CD8-positive, alpha-beta memory T cell (primary cell): Measurements from ENCODE around the gene CIPC. TPM values are rescaled to one million over a fixed set of nuclear protein-coding genes. Genes with fewer than 3 reads are reported as not detected.

ENCODE experiments used
- CTCF ChIA-PET: fragments of 350-600 bp; sonication (Branson Sonifier 250); formaldehyde crosslinking; loops from one replicate; lab custom pipeline; 2021; ENCODE audit warnings: antibody characterized with exemption; lab: Charles Lee
- POLR2A ChIA-PET: fragments of 350-600 bp; sonication (Branson Sonifier 250); formaldehyde crosslinking; loops from one replicate; lab custom pipeline; 2021; ENCODE audit warnings: antibody characterized with exemption; lab: Charles Lee
- DNase-seq, 5 donors: peaks; one replicate each; pipeline versions ENCODE4 v3.0.0 to v3.0.0-alpha.2; 2020 to 2022; ENCODE audit warnings: mixed read lengths in 1 of 5
- H3K27ac ChIP-seq: one replicate; pipeline ENCODE4 v1.7.0; 2013; ENCODE audit warnings: low read depth, mild to moderate bottlenecking, low read length, moderate library complexity
- H3K27me3 ChIP-seq: 2 replicates; pipeline ENCODE4 v1.7.0; 2013; ENCODE audit warnings: low read length, mild to moderate bottlenecking; ENCODE audit not compliant: insufficient read depth, poor library complexity, severe bottlenecking
- H3K36me3 ChIP-seq: 2 replicates; pipeline ENCODE4 v1.7.0; 2013; ENCODE audit warnings: mild to moderate bottlenecking, low read length, moderate library complexity; ENCODE audit not compliant: insufficient read depth
- H3K4me1 ChIP-seq: 2 replicates; pipeline ENCODE4 v1.7.0; 2013; ENCODE audit warnings: mild to moderate bottlenecking, low read length, moderate library complexity; ENCODE audit not compliant: insufficient read depth
- H3K4me3 ChIP-seq: 2 replicates; pipeline ENCODE4 v1.7.0; 2013; ENCODE audit warnings: mild to moderate bottlenecking, low read length
- H3K9me3 ChIP-seq: 2 replicates; pipeline ENCODE4 v1.7.0; 2013; ENCODE audit warnings: mild to moderate bottlenecking, low read length
- H3K27ac Mint-ChIP-seq, 8 donors: one replicate each; pipeline ENCODE4 v1.8.0; 2020 to 2021; ENCODE audit warnings: mixed read lengths in 8 of 8, mild to moderate bottlenecking in 6 of 8, inconsistent platforms in 3 of 8, moderate library complexity in 3 of 8
- H3K27me3 Mint-ChIP-seq, 2 donors: one replicate each; pipeline ENCODE4 v1.8.0; 2020 to 2021; ENCODE audit warnings: mixed read lengths in 2 of 2, mild to moderate bottlenecking in 1 of 2, moderate library complexity in 1 of 2
- H3K36me3 Mint-ChIP-seq, 3 donors: one replicate each; pipeline ENCODE4 v1.8.0; 2020 to 2021; ENCODE audit warnings: mixed read lengths in 3 of 3, inconsistent platforms in 1 of 3, mild to moderate bottlenecking in 1 of 3
- H3K4me1 Mint-ChIP-seq, 3 donors: one replicate each; pipeline ENCODE4 v1.8.0; 2020 to 2021; ENCODE audit warnings: mixed read lengths in 3 of 3, inconsistent platforms in 1 of 3, mild to moderate bottlenecking in 1 of 3
- H3K4me3 Mint-ChIP-seq, 7 donors: one replicate each; pipeline ENCODE4 v1.8.0; 2020 to 2021; ENCODE audit warnings: mixed read lengths in 7 of 7, mild to moderate bottlenecking in 6 of 7, moderate library complexity in 4 of 7, inconsistent platforms in 2 of 7
- H3K9me3 Mint-ChIP-seq, 5 donors: one replicate each; pipeline ENCODE4 v1.8.0; 2020 to 2022; ENCODE audit warnings: mixed read lengths in 5 of 5, mild to moderate bottlenecking in 3 of 5, moderate library complexity in 2 of 5, inconsistent platforms in 1 of 5
- polyA plus RNA-seq: library from polyadenylated mRNA; unstranded; fragments of 300-500 nt; fragmentation: Illumina TruSeq; gene quantifications from one replicate; pipeline ENCODE4 v1.2.3, GENCODE V29; 2021
- total RNA-seq, 2 experiments: library from RNA; stranded (reverse); gene quantifications; one replicate each; pipeline ENCODE4 v1.2.3, GENCODE V29; 2021

The CIPC gene
- total and polyA plus RNA-seq, 3 experiments from 2014 or later: 6.2 to 12.7 (median 10.5) TPM

- Mint-ChIP-seq H3K36me3 (no peaks in the 10 kb centered on the region), H3K4me1 (peaks cover 13 to 29% (median 25%) of the 10 kb centered on the region in 3 donors), H3K27me3 (peaks cover 69 to 83% of the 10 kb centered on the region in 2 donors), H3K27ac (peak within 1 kb of the TSS in 2 of 8 donors; percentile 17 to 50), H3K9me3 (peaks cover 0 to 2% (median 0%) of the 10 kb centered on the region in 5 donors), H3K4me3 (peak within 1 kb of the TSS in 5 of 7 donors; percentile 57 to 71 (median 67))
- no peak for DNase-seq
- POLR2A ChIA-PET: interaction anchor here (0.5 kb wide), 1 partner anchor 65 kb away, joined by 3 read pairs; no protein-coding TSS in a partner anchor
- Histone ChIP-seq H3K4me3 (no peak within 1 kb of the TSS), H3K9me3 (no peaks in the 10 kb centered on the region), H3K4me1 (no peaks in the 10 kb centered on the region), H3K36me3 (no peaks in the 10 kb centered on the region), H3K27ac (no peak within 1 kb of the TSS), H3K27me3 (peaks cover 30% of the 10 kb centered on the region)
- CTCF ChIA-PET: interaction anchor here (1.0 to 1.1 kb wide), 2 partner anchors 10 to 175 kb away, joined by 3 to 4 read pairs; no protein-coding TSS in a partner anchor
These were observed 43.4 kb downstream of the CIPC start, which contains the start of gene ZDHHC22 for GRCh38 chr14:77141214-77142004. Gene ZDHHC22 (minus strand): TSS chr14:77141791. CDS start chr14:77139738, 2,053 bp downstream.

GRCh38 chr14:77142005-77142800, 44.1 kb downstream of the CIPC start:
- Histone ChIP-seq H3K36me3 (no peaks in the 10 kb centered on the region), H3K27ac (no peak overlapping the region), H3K4me3 (no peak overlapping the region), H3K27me3 (peaks cover 30% of the 10 kb centered on the region), H3K9me3 (no peaks in the 10 kb centered on the region), H3K4me1 (no peaks in the 10 kb centered on the region)
- ChIA-PET POLR2A (no interaction called here), CTCF (interaction anchor here (1.0 to 1.1 kb wide), 2 partner anchors 9 to 174 kb away, joined by 3 to 4 read pairs; no protein-coding TSS in a partner anchor)
- H3K9me3 Mint-ChIP-seq: peaks cover 0 to 2% (median 0%) of the 10 kb centered on the region in 5 donors
- H3K4me3 Mint-ChIP-seq: peak overlapping the region in 5 of 7 donors; percentile 44 to 71 (median 62)
- H3K27me3 Mint-ChIP-seq: peaks cover 72 to 83% of the 10 kb centered on the region in 2 donors
- no peaks in the 10 kb centered on the region for H3K36me3 Mint-ChIP-seq
- H3K27ac Mint-ChIP-seq: peak overlapping the region in 2 of 8 donors; percentile 17 to 50
- peaks cover 13 to 29% (median 25%) of the 10 kb centered on the region in 3 donors for H3K4me1 Mint-ChIP-seq
- no peak for DNase-seq

DNA sequence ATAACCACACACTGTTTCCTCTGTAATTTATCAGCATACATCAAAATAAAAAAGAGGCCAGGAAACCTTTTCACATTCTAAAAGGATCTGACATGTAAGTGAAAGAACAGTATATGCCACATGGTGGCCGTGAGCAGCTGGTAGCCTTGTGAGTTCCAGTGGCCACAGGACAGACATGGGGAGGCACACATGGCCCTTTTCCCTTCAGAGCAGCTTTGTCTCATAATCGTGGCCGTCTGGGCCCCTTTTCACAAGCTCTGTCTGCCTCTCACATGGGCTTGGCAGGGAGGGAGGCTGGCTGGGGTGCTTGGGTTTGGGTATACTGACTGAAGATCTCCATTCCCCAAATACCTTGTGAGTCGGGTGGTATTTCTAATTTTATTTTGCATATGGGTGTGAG, 45.0 kb downstream of the CIPC start:
- H3K9me3 ChIP-seq: no peaks in the 10 kb centered on the region
- Mint-ChIP-seq H3K4me1 (peaks cover 13 to 29% (median 25%) of the 10 kb centered on the region in 3 donors), H3K27me3 (peaks cover 64 to 77% of the 10 kb centered on the region in 2 donors), H3K36me3 (no peaks in the 10 kb centered on the region), H3K27ac (no peak overlapping the region), H3K4me3 (no peak overlapping the region), H3K9me3 (peaks cover 0 to 2% (median 0%) of the 10 kb centered on the region in 5 donors)
- ChIA-PET CTCF (interaction anchor here (1.1 kb wide), 1 partner anchor 8 kb away, joined by 4 read pairs; no protein-coding TSS in a partner anchor), POLR2A (no interaction called here)
- no peak overlapping the region for H3K4me3 ChIP-seq
- no peak for DNase-seq
- no peaks in the 10 kb centered on the region for H3K36me3 ChIP-seq
- no peaks in the 10 kb centered on the region for H3K4me1 ChIP-seq
- no peak overlapping the region for H3K27ac ChIP-seq
- H3K27me3 ChIP-seq: peaks cover 30% of the 10 kb centered on the region

GRCh38 chr14:77144412-77145115, 46.5 kb downstream of the CIPC start:
- no peak for DNase-seq
- H3K9me3 ChIP-seq: no peaks in the 10 kb centered on the region
- H3K4me3 Mint-ChIP-seq: no peak overlapping the region
- no peak overlapping the region for H3K27ac Mint-ChIP-seq
- H3K36me3 Mint-ChIP-seq: no peaks in the 10 kb centered on the region
- no peaks in the 10 kb centered on the region for H3K4me1 ChIP-seq
- POLR2A ChIA-PET: no interaction called here
- no peak overlapping the region for H3K4me3 ChIP-seq
- no peaks in the 10 kb centered on the region for H3K36me3 ChIP-seq
- peaks cover 51 to 73% of the 10 kb centered on the region in 2 donors for H3K27me3 Mint-ChIP-seq
- CTCF ChIA-PET: no interaction called here
- peaks cover 19% of the 10 kb centered on the region for H3K27me3 ChIP-seq
- H3K4me1 Mint-ChIP-seq: peaks cover 7 to 19% (median 14%) of the 10 kb centered on the region in 3 donors
- H3K9me3 Mint-ChIP-seq: no peaks in the 10 kb centered on the region
- H3K27ac ChIP-seq: no peak overlapping the region

GRCh38 chr14:77145975-77146740, 48.1 kb downstream of the CIPC start:
- Histone ChIP-seq H3K4me3 (no peak overlapping the region), H3K4me1 (no peaks in the 10 kb centered on the region), H3K27ac (no peak overlapping the region), H3K36me3 (no peaks in the 10 kb centered on the region), H3K27me3 (peaks cover 11% of the 10 kb centered on the region), H3K9me3 (no peaks in the 10 kb centered on the region)
- ChIA-PET CTCF (no interaction called here), POLR2A (no interaction called here)
- H3K4me3 Mint-ChIP-seq: no peak overlapping the region
- peaks cover 4 to 6% (median 6%) of the 10 kb centered on the region in 3 donors for H3K4me1 Mint-ChIP-seq
- H3K9me3 Mint-ChIP-seq: no peaks in the 10 kb centered on the region
- peaks cover 41 to 63% of the 10 kb centered on the region in 2 donors for H3K27me3 Mint-ChIP-seq
- no peak overlapping the region for H3K27ac Mint-ChIP-seq
- H3K36me3 Mint-ChIP-seq: no peaks in the 10 kb centered on the region
- DNase-seq: no peak

DNA sequence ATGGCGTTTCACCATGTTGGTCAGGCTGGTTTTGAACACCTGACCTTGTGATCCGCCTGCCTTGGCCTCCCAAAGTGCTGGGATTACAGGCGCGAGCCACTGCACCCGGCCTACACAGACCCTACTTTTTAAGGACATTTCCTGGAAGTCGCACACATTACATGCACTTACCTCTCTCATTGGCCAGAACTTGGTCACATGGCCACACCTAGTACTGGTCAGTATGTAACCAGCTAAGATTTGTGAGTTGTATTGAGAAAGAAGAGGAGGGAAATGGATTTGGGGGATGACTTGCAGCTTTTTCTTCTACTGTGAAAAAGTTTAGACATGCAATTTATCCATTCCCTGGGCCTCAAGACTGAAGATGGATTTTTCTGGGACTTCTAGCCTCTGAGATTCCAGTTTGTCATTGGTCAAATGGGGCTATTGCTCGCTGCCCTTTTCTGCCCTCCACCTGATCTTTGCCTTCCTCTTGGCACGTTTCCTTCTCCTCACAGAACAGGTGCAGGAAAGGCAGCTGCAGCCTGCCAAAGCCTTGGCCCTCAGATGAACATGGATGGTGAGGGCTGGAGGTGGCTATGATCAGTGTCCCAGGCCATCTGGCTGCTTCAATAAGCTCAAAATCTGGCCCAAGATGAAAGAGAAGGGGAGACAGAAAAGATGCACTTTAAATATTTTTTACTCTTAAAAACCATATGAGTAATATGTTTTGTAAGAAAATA, 50.6 kb downstream of the CIPC start:
- Mint-ChIP-seq H3K27me3 (peaks cover 26 to 62% of the 10 kb centered on the region in 2 donors), H3K9me3 (no peaks in the 10 kb centered on the region), H3K36me3 (no peaks in the 10 kb centered on the region), H3K4me1 (no peaks in the 10 kb centered on the region), H3K27ac (no peak overlapping the region), H3K4me3 (no peak overlapping the region)
- no peaks in the 10 kb centered on the region for H3K9me3 ChIP-seq
- no peaks in the 10 kb centered on the region for H3K36me3 ChIP-seq
- no peak for DNase-seq
- H3K27ac ChIP-seq: no peak overlapping the region
- H3K27me3 ChIP-seq: no peaks in the 10 kb centered on the region
- no peaks in the 10 kb centered on the region for H3K4me1 ChIP-seq
- ChIA-PET CTCF (interaction anchor here (1.0 to 1.6 kb wide), 2 partner anchors 14 to 24 kb away, joined by 3 to 4 read pairs; no protein-coding TSS in a partner anchor), POLR2A (no interaction called here)
- no peak overlapping the region for H3K4me3 ChIP-seq
